Right ventricle myocardium inferior (tissue), 1 donor: ENCODE measurements around the gene IRF2BPL. TPM values are rescaled to one million over a fixed set of nuclear protein-coding genes. Genes with fewer than 3 reads are reported as not detected.

Experiments used
- ATAC-seq: fragments of 200-7000 bp; cut with Tn5 transposase; one replicate; pipeline ENCODE4 v1.9.1; 2020; ENCODE audit warnings: mild to moderate bottlenecking, moderate library complexity
- DNase-seq: peaks from one replicate; pipeline ENCODE4 v3.0.0; 2021; ENCODE audit errors: missing footprints
- intact Hi-C: fragments of 100-400 bp; cut with DNase I; formaldehyde crosslinking; loops from one replicate; pipeline ENCODE4 v1.11.0; 2022
- total RNA-seq: library from RNA; stranded (reverse); fragmentation: NEBNext Ultra II Directional; extraction: Animal tissue kit (Norgen Biotek cat#: 25700); gene quantifications from one replicate; pipeline ENCODE4 v1.2.1, GENCODE V29; 2021
- donor health status: DM: no; HTN: yes; CAD: no; lungs with severe emphysema.

IRF2BPL gene
- total RNA-seq, 1 donor from 2014 or later = 41.1 TPM

GRCh38 chr14:77058117-77058516 lies 29.6 kb upstream of the IRF2BPL start:
- intact Hi-C loops = no loop called here
- ATAC-seq = no peak
- no peak for DNase-seq

GRCh38 chr14:77055981-77056380 lies 27.5 kb upstream of the IRF2BPL start:
- DNase-seq (no peak), ATAC-seq (no peak)
- intact Hi-C loops = no loop called here

GRCh38 chr14:77055306-77055705 lies 26.8 kb upstream of the IRF2BPL start:
- ATAC-seq = no peak
- intact Hi-C loops = no loop called here
- no peak for DNase-seq

- DNase-seq = peak; percentile 90
- peak; percentile 72 for ATAC-seq
- intact Hi-C loops = loop anchor here (1.0 to 5.0 kb wide), 2 partner anchors 140 to 181 kb away; no protein-coding TSS in a partner anchor
Observed at GRCh38 chr14:77053046-77053841, 24.7 kb upstream of the IRF2BPL start.

DNA sequence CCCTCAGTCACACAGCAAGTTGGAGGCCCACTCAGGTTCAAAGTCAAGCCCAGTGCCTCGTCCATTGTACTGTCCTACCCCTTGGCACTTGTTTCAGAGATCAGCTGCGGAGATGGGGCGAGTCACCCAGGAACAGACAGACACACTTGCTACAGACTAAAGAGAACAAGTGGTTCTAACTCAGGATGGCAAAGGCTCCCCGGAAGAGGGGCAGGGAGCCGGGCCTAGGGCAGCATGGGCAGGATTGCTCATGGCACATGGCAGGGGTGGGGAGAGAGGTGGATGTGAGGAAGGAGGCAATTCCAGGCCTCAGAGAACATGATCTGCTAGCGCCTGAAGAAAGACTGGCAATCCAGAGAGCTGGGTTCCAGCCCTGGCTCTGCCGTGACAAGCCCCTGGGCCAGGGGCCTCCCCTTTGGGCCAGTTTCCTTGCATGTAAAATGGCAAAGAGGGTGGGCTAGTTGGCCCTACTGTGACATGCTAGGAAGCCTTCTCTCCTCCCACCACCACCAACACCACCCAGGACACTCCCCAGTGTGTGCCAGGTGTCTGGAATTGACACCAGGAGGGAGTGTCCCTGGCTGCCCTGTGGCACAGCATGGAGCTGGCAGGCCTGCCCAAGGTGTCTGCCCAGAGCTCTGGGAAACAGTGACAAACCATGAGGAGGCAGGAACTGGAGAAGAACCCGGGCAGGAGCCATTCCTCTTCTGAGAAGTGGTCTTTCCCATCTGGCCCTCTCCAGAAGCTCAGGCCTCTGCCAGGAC lies 24.0 kb upstream of the IRF2BPL start:
- DNase-seq (no peak), ATAC-seq (peak; percentile 61)
- intact Hi-C loops = loop anchor here (1.0 to 5.0 kb wide), 2 partner anchors 139 to 180 kb away; no protein-coding TSS in a partner anchor

GRCh38 chr14:77051116-77051515 lies 22.6 kb upstream of the IRF2BPL start:
- intact Hi-C loops = loop anchor here (1.0 to 5.0 kb wide), 2 partner anchors 133 to 179 kb away; no protein-coding TSS in a partner anchor
- DNase-seq (peak; percentile 90), ATAC-seq (peak; percentile 86)

- DNase-seq (no peak), ATAC-seq (no peak)
- intact Hi-C loops = no loop called here
Observed at GRCh38 chr14:77046721-77047120, 18.2 kb upstream of the IRF2BPL start.

- intact Hi-C loops = no loop called here
- ATAC-seq = peak; percentile 27
- no peak for DNase-seq
Observed at GRCh38 chr14:77045238-77046162, 17.0 kb upstream of the IRF2BPL start.

DNA sequence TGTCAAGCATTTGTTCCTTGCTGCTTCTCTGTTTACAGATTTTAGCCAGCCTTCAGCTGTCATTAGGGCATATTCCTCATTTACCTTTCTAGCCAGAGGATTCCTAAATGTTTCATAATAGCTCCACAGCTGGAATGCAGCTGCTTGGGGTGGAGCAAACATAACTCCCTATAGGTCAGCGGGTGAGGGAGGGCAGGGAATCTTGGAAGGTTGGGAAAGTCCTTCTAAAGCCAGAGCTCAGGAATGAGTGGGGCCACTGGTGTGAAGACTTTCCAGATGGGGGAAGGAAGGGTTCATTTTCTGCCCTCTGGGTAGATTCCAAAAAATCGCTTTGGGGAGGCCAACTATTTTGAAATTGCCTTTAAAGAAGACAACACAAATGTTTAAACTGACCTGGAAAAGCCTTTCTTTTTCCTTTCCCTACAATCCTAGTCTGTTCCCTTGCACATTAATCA lies 16.3 kb upstream of the IRF2BPL start:
- ATAC-seq (peak; percentile 46), DNase-seq (no peak)
- intact Hi-C loops = loop anchor here (5.0 kb wide), 2 partner anchors 52 to 88 kb away; partner anchors contain the start of gene CIPC

- intact Hi-C loops = loop anchor here (1.0 to 5.0 kb wide), 3 partner anchors 15 to 87 kb away; partner anchors contain the start of gene CIPC
- no peak for ATAC-seq
- no peak for DNase-seq
Observed at GRCh38 chr14:77043984-77044485, 15.5 kb upstream of the IRF2BPL start.

DNA sequence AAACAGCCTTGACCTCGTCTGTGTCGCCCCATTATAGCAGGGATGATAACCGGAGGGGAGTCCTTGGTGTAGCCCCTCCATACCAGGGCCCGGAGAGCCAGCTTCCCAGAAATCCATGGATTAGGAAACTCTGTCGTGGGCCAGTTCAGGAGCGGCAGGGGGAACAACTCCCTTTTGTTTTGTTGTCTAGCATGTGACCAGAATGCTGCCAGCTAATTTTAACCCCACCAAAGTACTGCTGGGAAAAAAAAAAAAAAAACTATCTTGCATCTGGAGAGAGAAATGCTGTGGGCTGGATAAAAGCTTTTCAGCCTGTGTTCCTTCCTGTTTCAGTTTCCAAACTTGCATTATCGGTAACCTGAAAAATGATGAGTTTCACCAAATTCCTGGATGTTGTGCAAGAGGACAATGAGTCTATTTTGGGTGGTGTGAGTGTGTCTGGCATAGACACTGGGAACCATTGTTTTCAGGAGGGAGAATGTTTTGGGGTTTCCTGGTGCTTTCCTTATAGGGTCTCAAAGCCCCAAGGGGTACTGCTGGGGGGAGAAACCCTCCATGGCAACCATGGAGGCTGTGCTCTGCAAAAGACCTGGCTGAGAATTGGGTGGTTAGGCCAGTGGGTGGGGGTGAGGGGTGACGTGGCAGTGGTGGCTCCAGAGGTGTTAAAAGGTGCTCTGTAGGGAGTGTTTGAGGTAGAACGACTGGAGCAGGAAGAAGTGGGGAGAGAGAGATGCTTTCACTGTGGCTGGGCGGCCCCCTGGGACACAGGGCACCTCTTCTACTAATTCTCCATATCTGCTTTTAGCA lies 14.9 kb upstream of the IRF2BPL start:
- ATAC-seq = peak; percentile 17
- DNase-seq = no peak
- intact Hi-C loops = loop anchor here (1.0 to 5.0 kb wide), 3 partner anchors 14 to 86 kb away; partner anchors contain the start of gene CIPC

DNA sequence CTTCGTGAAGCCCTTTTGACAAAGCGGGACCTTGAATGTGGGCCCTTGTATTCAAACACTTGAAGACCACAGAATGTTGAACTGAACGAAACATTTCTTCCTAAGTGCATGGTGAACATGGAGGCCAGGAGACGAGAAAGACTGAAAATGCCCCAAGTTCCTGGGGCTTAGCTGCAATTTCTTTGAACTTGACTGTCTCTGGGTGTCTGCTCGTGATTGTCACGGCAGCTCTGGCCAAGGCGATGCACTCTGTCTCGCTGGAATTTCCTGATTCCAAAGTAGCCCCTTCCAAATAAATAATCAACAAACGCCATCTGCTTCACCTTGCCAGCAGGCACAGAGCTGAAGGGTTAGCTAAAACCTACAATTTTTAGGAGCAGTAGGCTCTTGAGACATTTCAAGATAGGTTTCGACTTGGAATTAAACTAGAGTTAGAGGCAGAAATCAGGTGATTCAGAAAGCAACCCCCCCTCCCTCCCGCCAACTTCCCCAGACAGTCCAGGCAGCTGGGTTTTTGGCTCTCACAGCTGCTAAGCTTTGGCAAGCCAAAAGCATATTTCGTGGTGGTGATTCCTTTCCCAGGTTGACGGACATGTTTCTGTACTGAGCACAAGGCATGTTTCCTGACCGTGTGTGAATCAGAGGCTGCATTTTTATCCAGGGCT lies 13.5 kb upstream of the IRF2BPL start:
- intact Hi-C loops = loop anchor here (2.0 to 5.0 kb wide), 3 partner anchors 55 to 123 kb away; partner anchors contain the start of gene CIPC
- ATAC-seq = peak; percentile 29

GRCh38 chr14:77040741-77041653 lies 12.5 kb upstream of the IRF2BPL start:
- peak; percentile 0 for ATAC-seq
- DNase-seq = no peak
- intact Hi-C loops = loop anchor here (1.0 to 5.0 kb wide), 4 partner anchors 13 to 122 kb away; partner anchors contain the start of genes CIPC and IRF2BPL

More for the DNA sequence above, 13.5 kb upstream of the IRF2BPL start:
- DNase-seq = no peak

DNA sequence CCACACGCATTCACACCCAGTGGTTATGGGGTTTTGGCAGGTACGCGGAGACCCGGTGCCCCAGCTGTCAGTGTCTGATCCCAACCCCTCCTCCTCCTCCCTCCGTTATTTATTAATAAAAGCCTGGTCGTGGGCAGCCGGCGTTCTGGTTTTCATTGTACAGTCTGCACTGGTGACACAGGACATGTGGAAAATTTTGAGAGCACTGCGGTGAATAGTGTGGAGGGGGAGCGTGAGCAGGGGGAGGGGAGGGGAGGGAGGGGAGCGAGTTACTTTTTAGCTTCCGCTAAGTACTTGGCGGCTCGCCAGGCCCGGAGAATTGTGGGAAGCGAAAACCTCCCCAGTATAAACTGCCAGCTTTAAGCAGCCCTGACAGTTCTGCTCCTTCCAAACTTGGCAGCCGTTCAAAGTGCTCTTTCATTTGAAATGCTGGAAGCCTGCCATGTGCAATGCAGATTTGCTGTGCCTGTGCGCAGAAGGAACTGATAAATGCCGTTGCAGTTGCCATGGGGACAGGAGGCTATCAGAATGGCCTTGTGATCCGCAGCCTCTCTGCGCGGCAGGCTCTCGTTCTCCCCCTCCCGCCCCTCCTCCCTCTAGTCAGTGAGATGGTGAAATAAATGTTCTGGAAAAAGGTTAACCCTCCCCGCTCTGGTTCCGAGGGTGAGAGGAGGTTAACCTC lies 11.7 kb upstream of the IRF2BPL start:
- ATAC-seq = peak; percentile 85
- intact Hi-C loops = loop anchor here (1.0 to 5.0 kb wide), 4 partner anchors 12 to 121 kb away; partner anchors contain the start of genes CIPC and IRF2BPL
- peak; percentile 100 for DNase-seq
